NCI-H1694 (cell line): ENCODE data around the gene TSKU.
A peak's percentile ranks its signal among the peaks of the same experiment; 100 is the strongest.
"Not testable (repeated sequence)": the region's sequence is repeated elsewhere in the genome, so short reads cannot be mapped to it uniquely, and the experiment has no call there.

Experiments
- DNase-seq: peaks from one replicate; lab custom pipeline; 2025; lab: John Stamatoyannopoulos, UW

Gene TSKU

DNA sequence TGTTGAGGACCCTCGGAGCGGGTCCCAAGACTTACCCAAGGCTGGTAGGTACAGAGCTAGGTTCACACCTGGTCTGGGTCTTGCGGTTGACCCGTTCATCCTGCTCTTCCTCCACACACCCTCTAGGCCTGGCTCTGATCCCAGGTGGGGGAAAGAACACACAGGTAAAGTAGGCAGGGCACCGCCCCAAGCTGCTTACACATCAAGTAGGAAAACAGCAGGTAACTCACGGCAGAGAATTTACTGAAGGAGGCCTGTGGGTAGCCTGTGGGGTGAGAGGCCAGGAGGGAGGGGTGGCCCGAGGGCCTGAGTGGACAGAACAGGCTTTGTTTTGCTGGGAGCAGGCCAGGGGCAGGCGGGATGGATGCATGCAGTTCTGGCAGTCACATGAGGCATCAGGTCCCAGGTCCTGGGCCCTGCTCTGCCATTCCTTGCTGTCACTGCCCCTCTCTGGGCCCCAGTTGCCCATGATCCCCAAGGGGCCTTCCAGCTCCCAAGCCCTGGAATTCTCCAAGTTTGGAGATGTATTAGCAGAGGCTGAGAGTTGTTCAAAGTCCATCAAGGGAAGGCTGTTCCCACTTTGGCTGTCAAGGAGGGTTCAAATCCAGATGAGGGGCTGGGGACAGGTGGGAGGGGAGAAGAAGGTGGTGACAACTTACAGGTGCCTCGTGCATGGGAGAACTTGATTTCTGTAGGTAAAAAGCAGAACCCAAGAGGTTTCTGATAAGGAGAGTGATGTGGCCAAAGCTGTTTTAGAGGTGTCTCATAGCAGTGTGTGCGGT is 5.7 kb downstream of the TSKU start:
- no peak for DNase-seq

DNA sequence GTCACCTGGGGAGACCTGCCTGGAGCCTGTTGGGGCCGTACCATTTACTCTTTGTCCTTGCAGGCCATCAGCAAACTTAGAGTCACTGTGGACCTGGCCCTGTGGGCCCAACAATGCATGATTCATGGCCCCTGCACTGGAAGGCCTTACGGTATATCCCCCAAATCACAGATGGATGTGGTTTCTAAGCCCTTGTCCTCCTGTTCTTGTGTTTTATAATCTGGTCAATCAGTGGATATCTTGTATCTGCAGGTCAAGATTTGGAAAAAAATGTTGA is 6.2 kb downstream of the TSKU start:
- no peak for DNase-seq

DNA sequence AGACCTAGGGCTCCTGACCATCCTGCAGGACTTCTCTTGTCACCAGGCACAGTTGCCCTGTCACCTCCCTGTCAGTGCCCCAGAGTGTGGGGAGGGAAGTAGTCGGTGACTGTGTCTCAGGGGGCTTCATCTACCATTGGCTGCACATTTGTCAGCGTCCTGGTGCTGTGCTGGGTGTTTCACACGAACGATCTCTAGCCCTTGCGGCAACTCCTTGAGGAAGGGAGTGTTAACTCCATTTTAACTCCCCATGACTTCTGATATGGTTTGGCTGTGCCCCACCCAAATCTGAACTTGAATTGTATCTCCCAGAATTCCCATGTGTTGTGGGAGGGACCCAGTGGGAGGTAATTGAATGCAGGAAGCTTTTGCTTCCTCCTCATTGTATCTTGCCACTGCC is 7.1 kb downstream of the TSKU start:
- DNase-seq, result no peak

DNA sequence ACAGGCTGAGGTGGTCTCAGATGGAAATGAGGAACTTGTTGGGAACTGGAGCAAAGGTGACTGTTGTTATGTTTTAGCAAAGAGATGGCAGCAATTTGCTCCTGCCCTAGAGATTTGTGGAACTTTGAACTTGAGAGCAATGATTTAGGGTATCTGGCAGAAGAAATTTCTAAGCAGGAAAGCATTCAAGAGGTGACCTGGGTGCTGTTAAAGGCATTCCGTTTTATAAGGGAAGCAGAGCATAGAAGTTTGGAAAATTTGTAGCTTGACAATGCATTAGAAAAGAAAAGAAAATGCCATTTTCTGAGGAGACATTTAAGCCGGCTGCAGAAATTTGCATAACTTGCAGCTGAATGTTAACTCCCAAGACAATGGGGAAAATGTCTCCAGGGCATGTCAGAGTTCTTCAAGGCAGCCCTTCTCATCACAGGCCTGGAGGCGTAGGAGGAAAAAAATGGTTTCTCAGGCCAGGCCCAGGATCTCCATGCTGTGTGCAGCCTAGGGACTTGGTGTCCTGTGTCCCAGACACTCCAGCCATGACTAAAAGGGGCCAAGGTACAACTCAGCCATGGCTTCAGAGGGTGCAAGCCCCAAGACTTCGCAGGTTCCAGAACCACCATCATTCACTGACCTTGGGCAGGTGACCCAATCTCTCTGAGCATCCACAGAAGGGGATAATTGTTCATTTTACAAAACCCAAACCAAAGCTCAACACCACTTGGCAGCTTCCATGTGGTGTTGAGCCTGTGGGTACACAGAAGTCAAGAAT is 8.0 kb downstream of the TSKU start:
- not testable (repeated sequence) for DNase-seq

DNA sequence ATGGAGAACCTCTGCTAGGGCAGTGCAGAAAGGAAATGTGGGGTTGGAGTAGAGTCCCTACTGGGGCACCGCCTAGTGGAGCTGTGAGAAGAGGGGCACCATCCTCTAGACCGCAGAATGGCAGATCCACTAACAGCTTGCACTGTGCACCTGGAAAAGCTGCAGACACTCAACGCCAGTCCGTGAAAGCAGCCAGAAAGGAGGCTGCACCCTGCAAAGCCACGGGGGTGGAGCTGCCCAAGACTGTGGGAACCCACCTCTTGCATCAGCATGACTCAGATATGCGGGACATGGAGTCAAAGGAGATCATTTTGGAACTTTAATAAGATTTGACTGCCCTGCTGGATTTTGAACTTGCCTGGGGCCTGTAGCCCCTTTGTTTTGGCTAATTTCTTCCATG is 8.7 kb downstream of the TSKU start:
- no peak for DNase-seq

DNA sequence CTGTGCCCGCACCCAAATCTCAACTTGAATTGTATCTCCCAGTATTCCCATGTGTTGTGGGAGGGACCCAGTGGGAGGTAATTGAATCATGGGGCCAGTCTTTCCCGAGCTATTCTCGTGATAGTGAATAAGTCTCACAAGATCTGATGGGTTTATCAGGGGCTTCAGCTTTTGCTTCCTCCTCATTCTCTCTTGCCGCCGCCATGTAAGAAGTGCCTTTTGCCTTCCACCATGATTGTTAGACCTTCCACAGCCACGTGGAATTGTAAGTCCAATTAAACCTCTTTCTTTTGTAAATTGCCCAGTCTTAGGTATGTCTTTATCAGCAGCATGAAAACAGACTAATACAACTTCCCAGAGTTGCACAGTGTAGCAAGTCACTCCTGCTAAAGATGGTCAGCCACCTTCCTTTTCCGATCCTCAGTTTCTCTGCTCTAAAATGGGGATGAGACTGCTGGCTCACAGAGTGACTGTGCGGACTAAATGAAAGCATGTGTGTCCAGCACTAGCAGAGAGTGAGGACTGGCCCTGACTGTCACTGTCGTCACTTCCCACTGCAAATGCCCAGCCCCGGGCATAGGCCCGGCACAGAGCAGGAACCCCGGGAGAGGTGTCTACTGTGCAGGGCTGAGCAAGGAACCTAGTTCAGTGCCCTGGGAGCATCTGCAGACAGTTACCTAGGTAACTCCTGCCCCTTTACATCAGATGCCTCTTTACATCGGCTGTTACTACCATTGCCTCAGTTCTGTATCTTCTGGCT is 9.5 kb downstream of the TSKU start:
- no peak for DNase-seq

DNA sequence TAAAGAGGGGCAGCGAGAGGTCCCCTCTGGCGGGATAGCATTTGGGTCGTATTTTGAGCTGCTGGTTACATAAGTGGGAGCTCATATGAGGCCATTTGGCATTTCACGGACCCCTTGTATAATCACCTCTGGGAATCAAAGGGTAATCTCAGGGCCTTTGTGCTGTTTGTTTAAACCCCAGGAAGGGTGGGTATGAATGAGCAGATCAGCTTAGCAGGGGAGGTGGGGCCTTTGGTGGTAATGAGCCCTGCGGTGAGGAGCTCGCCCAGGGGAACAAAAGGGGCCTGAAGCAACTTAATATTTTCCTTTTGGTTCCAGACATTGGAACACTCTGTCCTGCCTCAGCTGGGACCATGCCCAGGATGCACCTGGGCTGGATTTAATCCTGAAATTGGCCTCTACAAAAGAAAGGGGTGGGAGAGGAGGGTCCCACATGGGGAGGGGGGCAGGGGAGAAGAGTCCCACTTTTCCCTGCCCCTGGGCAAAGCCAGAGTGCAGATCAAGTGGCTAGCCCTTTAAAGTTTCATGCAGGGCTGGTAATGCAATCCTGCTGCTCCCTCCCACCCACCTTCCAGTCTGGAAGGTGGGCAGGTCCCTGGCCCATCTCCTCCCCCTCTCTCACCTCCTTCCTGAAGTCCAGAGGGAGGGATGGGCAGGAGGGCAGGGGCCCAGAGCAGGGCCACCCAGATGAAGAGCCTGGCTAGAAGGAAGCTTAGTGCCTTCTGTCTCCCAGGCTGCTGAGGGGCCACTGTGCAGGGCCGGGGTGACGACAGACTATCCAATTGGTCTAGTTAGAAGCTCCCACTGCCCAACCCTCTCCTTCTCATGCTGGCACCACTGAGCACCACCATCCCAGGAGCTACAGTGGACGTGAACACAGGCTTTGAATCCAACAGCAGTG is 10.5 kb downstream of the TSKU start:
- no peak for DNase-seq

DNA sequence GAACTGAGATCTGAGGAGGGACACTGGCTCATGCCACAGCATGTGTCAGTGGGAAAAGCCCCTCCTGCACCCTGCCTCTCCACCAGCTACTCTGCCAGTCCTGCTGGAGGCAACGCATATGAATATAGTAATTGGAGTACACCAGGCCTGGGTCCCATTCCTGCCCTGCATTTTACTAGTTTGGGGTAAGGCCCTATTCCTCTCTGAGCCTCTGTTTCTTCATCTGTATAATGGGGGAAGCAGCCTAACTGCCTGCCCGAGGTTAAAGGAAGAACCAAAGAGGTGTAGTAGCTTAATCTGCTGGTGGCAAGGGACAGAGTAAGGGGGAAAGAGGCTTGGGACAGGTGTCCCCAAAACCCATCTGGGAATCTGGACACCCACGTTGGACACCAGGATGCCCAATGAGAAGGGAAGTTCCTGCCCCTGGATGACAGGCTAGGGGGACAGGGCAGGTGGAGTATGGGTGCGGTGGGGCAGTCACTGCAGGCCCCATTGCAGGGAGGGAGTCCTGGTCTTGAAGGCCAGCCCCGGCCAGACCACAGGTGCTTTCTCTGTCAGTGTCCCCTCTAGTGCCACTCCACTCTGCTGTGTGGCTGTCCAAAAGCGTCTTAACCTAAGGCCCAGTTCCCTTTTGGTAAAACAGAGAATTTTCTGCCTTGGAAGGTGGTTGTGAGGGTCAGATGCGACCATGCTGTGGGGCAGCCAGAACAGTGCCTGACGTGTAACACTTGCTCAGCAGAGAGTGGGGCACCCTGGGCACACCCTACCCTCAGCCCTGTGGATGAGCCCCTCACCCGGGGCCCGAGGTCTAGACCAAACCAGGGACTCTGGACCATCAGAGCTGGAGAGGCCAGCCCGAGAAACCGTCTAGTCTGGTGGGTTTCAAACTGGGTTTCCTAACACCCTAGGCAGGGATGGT is 11.5 kb downstream of the TSKU start:
- DNase-seq, result no peak

DNA sequence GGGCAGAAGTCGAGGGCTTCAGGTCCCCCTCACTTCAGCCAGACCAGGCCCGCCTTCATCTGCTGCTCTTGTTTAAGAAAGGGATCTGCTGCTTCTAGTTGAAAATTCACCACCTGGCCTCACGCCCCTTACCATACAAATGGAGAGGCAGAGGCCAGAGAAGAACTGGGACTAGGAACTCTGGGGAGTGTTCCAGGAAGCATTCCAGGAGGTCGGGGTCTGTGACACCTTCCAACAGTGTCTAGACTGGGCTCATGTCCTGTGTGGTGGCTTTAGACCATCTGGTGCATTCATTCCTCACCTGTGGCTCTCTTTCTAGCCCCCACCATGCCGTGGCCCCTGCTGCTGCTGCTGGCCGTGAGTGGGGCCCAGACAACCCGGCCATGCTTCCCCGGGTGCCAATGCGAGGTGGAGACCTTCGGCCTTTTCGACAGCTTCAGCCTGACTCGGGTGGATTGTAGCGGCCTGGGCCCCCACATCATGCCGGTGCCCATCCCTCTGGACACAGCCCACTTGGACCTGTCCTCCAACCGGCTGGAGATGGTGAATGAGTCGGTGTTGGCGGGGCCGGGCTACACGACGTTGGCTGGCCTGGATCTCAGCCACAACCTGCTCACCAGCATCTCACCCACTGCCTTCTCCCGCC is 12.3 kb downstream of the TSKU start:
- DNase-seq, result no peak

DNA sequence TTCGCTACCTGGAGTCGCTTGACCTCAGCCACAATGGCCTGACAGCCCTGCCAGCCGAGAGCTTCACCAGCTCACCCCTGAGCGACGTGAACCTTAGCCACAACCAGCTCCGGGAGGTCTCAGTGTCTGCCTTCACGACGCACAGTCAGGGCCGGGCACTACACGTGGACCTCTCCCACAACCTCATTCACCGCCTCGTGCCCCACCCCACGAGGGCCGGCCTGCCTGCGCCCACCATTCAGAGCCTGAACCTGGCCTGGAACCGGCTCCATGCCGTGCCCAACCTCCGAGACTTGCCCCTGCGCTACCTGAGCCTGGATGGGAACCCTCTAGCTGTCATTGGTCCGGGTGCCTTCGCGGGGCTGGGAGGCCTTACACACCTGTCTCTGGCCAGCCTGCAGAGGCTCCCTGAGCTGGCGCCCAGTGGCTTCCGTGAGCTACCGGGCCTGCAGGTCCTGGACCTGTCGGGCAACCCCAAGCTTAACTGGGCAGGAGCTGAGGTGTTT is 12.8 kb downstream of the TSKU start:
- no peak for DNase-seq

DNA sequence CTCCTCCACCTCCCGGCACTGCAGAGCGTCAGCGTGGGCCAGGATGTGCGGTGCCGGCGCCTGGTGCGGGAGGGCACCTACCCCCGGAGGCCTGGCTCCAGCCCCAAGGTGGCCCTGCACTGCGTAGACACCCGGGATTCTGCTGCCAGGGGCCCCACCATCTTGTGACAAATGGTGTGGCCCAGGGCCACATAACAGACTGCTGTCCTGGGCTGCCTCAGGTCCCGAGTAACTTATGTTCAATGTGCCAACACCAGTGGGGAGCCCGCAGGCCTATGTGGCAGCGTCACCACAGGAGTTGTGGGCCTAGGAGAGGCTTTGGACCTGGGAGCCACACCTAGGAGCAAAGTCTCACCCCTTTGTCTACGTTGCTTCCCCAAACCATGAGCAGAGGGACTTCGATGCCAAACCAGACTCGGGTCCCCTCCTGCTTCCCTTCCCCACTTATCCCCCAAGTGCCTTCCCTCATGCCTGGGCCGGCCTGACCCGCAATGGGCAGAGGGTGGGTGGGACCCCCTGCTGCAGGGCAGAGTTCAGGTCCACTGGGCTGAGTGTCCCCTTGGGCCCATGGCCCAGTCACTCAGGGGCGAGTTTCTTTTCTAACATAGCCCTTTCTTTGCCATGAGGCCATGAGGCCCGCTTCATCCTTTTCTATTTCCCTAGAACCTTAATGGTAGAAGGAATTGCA is 13.5 kb downstream of the TSKU start:
- DNase-seq, result no peak

DNA sequence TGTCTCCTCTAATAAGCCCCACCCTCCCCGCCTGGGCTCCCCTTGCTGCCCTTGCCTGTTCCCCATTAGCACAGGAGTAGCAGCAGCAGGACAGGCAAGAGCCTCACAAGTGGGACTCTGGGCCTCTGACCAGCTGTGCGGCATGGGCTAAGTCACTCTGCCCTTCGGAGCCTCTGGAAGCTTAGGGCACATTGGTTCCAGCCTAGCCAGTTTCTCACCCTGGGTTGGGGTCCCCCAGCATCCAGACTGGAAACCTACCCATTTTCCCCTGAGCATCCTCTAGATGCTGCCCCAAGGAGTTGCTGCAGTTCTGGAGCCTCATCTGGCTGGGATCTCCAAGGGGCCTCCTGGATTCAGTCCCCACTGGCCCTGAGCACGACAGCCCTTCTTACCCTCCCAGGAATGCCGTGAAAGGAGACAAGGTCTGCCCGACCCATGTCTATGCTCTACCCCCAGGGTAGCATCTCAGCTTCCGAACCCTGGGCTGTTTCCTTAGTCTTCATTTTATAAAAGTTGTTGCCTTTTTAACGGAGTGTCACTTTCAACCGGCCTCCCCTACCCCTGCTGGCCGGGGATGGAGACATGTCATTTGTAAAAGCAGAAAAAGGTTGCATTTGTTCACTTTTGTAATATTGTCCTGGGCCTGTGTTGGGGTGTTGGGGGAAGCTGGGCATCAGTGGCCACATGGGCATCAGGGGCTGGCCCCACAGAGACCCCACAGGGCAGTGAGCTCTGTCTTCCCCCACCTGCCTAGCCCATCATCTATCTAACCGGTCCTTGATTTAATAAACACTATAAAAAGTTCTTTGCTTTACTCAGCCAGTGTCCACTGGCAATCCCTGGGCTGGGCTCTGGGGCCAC is 14.4 kb downstream of the TSKU start:
- no peak for DNase-seq

DNA sequence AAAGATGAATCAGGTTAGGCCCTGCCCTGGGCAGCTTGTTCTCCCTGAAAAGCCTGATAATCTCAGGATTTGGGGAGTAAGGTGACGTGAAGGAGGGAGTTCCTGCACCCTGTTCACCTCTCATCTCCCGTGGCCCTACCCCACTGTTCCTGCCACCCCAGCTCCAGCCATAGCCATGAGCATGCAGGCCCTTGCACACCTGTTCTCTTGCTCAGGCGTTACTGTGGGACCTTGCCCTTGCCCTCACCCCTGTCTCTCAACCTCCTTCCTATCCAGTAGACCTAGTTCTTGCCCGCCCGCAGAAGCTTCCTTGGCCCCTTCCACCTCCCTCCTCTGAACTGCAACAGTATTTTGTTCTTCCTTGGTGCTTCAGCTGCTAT is 15.0 kb downstream of the TSKU start:
- DNase-seq, result no peak

DNA sequence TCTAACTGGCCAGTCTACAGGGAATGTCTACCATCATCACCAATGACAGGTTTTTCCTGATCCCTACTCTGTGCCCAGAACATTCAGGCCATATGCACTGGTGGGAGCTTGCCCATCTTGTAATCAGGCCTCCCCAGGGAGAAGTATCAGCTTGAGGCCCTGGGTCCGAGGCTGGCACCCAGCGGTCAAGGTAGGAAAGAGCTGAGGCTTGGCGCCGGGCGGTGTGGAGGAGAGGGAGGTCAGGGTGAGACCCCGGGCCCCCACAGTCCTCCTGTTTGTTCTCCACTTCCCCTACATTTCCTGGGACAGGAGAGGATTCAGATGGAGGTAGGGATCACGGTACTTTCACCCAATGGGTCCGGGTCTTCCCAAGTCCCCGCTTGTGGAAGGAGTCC is 15.5 kb downstream of the TSKU start:
- no peak for DNase-seq

DNA sequence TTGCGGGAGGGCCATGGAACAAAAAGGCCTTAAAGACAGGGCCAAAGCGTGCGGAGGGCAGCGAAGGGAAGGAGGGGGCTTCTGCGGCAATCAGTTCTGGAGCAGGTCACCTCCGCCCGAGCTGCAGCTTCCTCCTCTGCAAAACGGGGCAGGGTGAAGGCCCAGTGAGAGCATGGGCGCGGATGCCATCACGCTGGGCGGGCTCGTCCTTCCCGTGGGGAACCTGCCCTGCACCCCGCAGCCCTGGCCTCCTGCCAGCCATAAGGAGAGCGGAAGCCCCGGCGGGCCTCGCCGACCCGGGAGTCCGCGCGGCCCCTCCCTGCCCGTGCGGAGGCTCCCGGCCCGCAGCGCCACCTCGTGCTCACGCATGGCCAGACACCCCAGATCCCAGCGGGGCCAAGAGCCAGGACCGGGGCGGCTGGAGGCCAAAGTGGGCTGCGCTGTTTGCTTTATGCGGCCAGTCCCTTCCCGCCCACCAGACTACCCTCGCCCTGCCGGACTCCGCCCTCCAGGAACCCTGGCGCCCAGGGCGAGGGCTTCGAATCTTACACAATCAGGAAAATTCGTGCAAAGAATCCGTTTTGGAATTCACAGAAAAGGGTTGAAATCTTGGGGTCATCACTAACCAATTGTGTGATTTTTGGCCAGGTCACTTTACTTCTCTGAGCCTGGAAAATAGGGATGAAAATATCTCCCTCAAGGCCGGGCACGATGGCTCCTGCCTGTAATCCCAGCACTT is 16.1 kb downstream of the TSKU start:
- peak; percentile 8 for DNase-seq

DNA sequence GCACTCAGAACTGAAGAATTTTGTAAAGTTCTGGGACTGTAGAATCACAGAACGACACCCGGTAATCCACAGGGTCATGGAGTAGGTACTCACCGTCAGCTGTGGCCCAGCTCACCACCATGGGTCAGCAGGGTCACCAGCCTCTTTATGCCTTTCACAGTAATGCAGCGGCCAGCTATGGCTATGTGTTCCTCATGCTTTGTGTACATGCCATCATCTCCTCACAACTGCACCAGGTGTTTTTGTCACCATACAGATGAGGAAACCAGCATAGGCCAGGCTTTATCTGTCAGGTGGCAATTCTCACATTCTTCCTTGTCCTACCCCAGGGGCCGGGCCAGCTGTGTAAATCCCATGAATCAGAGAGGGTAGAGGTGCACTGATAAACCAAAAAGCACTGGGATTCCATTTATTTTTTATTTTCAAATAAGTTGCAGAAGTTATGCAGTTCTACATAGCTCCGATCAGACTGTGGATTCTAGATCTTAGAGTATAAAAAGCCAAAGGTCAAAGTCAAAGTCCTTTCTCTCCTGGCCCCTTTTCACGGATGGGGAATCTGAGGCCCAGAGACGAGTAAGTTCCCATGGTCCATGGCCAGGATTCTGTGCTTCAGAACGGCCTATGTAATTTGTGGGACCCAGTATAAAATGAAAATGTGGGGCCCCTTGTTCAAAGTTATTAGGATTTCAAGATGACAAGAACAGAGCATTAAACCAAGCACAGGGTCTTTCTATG is 17.5 kb downstream of the TSKU start:
- no peak for DNase-seq

DNA sequence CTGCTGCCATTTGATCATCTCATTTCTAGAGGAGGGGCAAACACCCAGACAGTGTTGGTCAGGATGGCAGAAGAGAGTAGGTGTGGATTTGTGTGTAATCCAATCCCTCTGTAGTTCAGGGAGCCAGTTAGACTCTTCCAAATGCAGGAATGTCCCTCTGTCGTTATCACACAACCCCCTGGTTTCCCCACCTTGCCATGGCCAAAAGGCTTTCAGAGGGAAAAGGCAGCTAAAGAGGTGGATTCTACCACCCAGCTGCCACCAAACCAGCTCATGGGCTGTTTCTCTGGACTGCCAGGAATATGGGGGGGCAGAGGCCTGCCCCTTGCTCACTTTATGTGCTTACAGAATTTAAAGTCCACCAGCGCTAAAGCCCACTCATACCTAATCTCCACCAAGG is 18.1 kb downstream of the TSKU start:
- DNase-seq, result no peak
